Measurements from ENCODE around the gene NTF3.

- TF ChIP-seq, protein P1, sequence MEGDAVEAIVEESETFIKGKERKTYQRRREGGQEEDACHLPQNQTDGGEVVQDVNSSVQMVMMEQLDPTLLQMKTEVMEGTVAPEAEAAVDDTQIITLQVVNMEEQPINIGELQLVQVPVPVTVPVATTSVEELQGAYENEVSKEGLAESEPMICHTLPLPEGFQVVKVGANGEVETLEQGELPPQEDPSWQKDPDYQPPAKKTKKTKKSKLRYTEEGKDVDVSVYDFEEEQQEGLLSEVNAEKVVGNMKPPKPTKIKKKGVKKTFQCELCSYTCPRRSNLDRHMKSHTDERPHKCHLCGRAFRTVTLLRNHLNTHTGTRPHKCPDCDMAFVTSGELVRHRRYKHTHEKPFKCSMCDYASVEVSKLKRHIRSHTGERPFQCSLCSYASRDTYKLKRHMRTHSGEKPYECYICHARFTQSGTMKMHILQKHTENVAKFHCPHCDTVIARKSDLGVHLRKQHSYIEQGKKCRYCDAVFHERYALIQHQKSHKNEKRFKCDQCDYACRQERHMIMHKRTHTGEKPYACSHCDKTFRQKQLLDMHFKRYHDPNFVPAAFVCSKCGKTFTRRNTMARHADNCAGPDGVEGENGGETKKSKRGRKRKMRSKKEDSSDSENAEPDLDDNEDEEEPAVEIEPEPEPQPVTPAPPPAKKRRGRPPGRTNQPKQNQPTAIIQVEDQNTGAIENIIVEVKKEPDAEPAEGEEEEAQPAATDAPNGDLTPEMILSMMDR (IDR thresholded peaks at IDR 0.05) = no peak
- TF ChIP-seq POLR2A (IDR thresholded peaks at IDR 0.05) = no peak
Measured at GRCh38 chr12:5470703-5471102, 38.8 kb downstream of the NTF3 start.

All from right lobe of liver (tissue), 4 donors.